Measurements from ENCODE around the gene POU2AF3. TPM values are rescaled to one million over a fixed set of nuclear protein-coding genes. Genes with fewer than 3 reads are reported as not detected.

The POU2AF3 gene
- total and polyA plus RNA-seq, 10 of the 15 experiments (the other 5 are each of a cell fraction or from before 2014, with no cell fraction given) = 0.17 TPM; not detected in 8

GRCh38 chr11:111336062-111336461 lies 37.7 kb downstream of the POU2AF3 start:
- H3K4me2 ChIP-seq (ENCODE audit: control insufficient read depth, insufficient read depth) = no peak overlapping the region

GRCh38 chr11:111336582-111337256 lies 38.4 kb downstream of the POU2AF3 start:
- FAIRE-seq (no peak), ATAC-seq (no peak), DNase-seq (ENCODE audit: low read depth, low spot score) (no peak)
- H3K4me2 ChIP-seq (ENCODE audit: control insufficient read depth, insufficient read depth) = no peak overlapping the region
- RAD21 ChIA-PET (ENCODE audit: unreplicated experiment) = interaction anchor here (0.5 kb wide), 1 partner anchor 86 kb away, joined by 3 read pairs; no protein-coding TSS in a partner anchor
- peaks cover 2% of the 10 kb centered on the region; the same call in 1 of the 3 replicates for H3K9me3 ChIP-seq (replicated peaks; ENCODE audit: control insufficient read depth, insufficient read depth, low read length)
- H4K20me1 ChIP-seq (ENCODE audit: control insufficient read depth, insufficient read depth) = no peaks in the 10 kb centered on the region
- intact Hi-C loops (cut with micrococcal nuclease; ENCODE audit: unreplicated experiment) (no loop called here), in situ Hi-C loops (cut with MboI) (no loop called here)
- SMC1A ChIA-PET (ENCODE audit: uncharacterized antibody, unreplicated experiment) = interaction anchor here (0.5 to 1.5 kb wide), 2 partner anchors 13 to 86 kb away, joined by 3 to 5 read pairs; no protein-coding TSS in a partner anchor
- 88% methylated on average over 2 of the region's 2 CpGs for WGBS (ENCODE audit: insufficient coverage, insufficient replicate concordance, low lambda C conversion rate, missing lambda C conversion rate)
- no peaks in the 10 kb centered on the region for H3K27me3 ChIP-seq (replicated peaks in 1 of 2; ENCODE audit: control insufficient read depth in 2 of 2, insufficient read depth in 2 of 2, low read length in 1 of 2)
- no peak overlapping the region for H3K9ac ChIP-seq (ENCODE audit: control insufficient read depth, insufficient read depth, low read length)
- no peaks in the 10 kb centered on the region for H3K36me3 ChIP-seq (ENCODE audit: control insufficient read depth in 2 of 2, insufficient read depth in 2 of 2, low read length in 1 of 2)
- no peak overlapping the region for H3K4me3 ChIP-seq
- H2AFZ ChIP-seq (ENCODE audit: control insufficient read depth, low read depth, low read length) = no peak overlapping the region
- no peaks in the 10 kb centered on the region for H3K79me2 ChIP-seq (ENCODE audit: control insufficient read depth, insufficient read depth, low read length)
- BruUV-seq (replicated peaks) = no TSS peak
- peaks cover 3% of the 10 kb centered on the region; the same call in 1 of the 2 replicates for H3K4me1 ChIP-seq (ENCODE audit: control insufficient read depth, insufficient read depth, low read length)
- POLR2A ChIA-PET = interaction anchor here (0.6 kb wide), 1 partner anchor 14 kb away, joined by 3 read pairs; no protein-coding TSS in a partner anchor
- no peak overlapping the region for H3K27ac ChIP-seq (ENCODE audit: control insufficient read depth, insufficient read depth)
- CTCF ChIA-PET = interaction anchor here (0.5 to 1.4 kb wide), 2 partner anchors 10 to 1042 kb away, joined by 3 to 5 read pairs; no protein-coding TSS in a partner anchor
- TF ChIP-seq WRNIP1 (IDR thresholded peaks at IDR 0.05; ENCODE audit: borderline replicate concordance, low read depth, low read length) = no peak
- no peak for TF ChIP-seq CEBPB (IDR thresholded peaks at IDR 0.05; ENCODE audit: borderline replicate concordance in 1 of 2, low read depth in 2 of 2, low read length in 2 of 2)
- no peak for TF ChIP-seq ZZZ3 (IDR thresholded peaks at IDR 0.05; ENCODE audit: control insufficient read depth, insufficient read length, low read depth)
- no peak for TF ChIP-seq CHD4 (IDR thresholded peaks at IDR 0.05)
- no peak for TF ChIP-seq TCF7 (IDR thresholded peaks at IDR 0.05; ENCODE audit: borderline replicate concordance)
- no peak for TF ChIP-seq HSF1 (IDR thresholded peaks at IDR 0.05; ENCODE audit: low read depth, low read length)
- no peak for TF ChIP-seq ZNF622 (IDR thresholded peaks at IDR 0.05)
- TF ChIP-seq NR2C2 (IDR thresholded peaks at IDR 0.05; ENCODE audit: borderline replicate concordance, control insufficient read depth, insufficient read length, low read depth) = no peak
- TF ChIP-seq PAX5 (IDR thresholded peaks at IDR 0.05; ENCODE audit: borderline replicate concordance, low read depth, low read length) = no peak
- no peak for TF ChIP-seq ESRRA (IDR thresholded peaks at IDR 0.05; ENCODE audit: low read length)

More at GRCh38 chr11:111336062-111336461, 37.7 kb downstream of the POU2AF3 start:
- DNase-seq (ENCODE audit: low read depth, low spot score) (no peak), ATAC-seq (no peak), FAIRE-seq (no peak)
- Histone ChIP-seq H3K27ac (ENCODE audit: control insufficient read depth, insufficient read depth) (no peak overlapping the region), H3K9me3 (replicated peaks; ENCODE audit: control insufficient read depth, insufficient read depth, low read length) (peaks cover 2% of the 10 kb centered on the region; the same call in 1 of the 3 replicates), H3K36me3 (ENCODE audit: control insufficient read depth in 2 of 2, insufficient read depth in 2 of 2, low read length in 1 of 2) (no peaks in the 10 kb centered on the region), H3K79me2 (ENCODE audit: control insufficient read depth, insufficient read depth, low read length) (no peaks in the 10 kb centered on the region), H2AFZ (ENCODE audit: control insufficient read depth, low read depth, low read length) (no peak overlapping the region), H4K20me1 (ENCODE audit: control insufficient read depth, insufficient read depth) (no peaks in the 10 kb centered on the region), H3K27me3 (replicated peaks in 1 of 2; ENCODE audit: control insufficient read depth in 2 of 2, insufficient read depth in 2 of 2, low read length in 1 of 2) (no peaks in the 10 kb centered on the region), H3K4me1 (ENCODE audit: control insufficient read depth, insufficient read depth, low read length) (peaks cover 3% of the 10 kb centered on the region; the same call in 1 of the 2 replicates), H3K9ac (ENCODE audit: control insufficient read depth, insufficient read depth, low read length) (no peak overlapping the region), H3K4me3 (no peak overlapping the region)
- no TSS peak for BruUV-seq (replicated peaks)
- CTCF ChIA-PET = interaction anchor here (0.6 kb wide), 1 partner anchor 860 kb away, joined by 3 read pairs; no protein-coding TSS in a partner anchor
- POLR2A ChIA-PET = interaction anchor here (0.6 kb wide), 1 partner anchor 15 kb away, joined by 3 read pairs; no protein-coding TSS in a partner anchor
- intact Hi-C loops (cut with micrococcal nuclease; ENCODE audit: unreplicated experiment) (no loop called here), in situ Hi-C loops (cut with MboI) (no loop called here)
- WGBS (ENCODE audit: insufficient coverage, insufficient replicate concordance, low lambda C conversion rate, missing lambda C conversion rate) = 83% methylated on average over 4 of the region's 4 CpGs
- TF ChIP-seq POLR2A (IDR thresholded peaks at IDR 0.05; ENCODE audit: low read depth, low read length) (no peak), JUNB (IDR thresholded peaks at IDR 0.05) (no peak), WRNIP1 (IDR thresholded peaks at IDR 0.05; ENCODE audit: borderline replicate concordance, low read depth, low read length) (no peak), ZZZ3 (IDR thresholded peaks at IDR 0.05; ENCODE audit: control insufficient read depth, insufficient read length, low read depth) (no peak), SPI1 (IDR thresholded peaks at IDR 0.05; ENCODE audit: borderline replicate concordance, insufficient read depth, low read depth, low read length) (no peak), RUNX3 (IDR thresholded peaks at IDR 0.05; ENCODE audit: low read length) (no peak), ZNF217 (IDR thresholded peaks at IDR 0.05) (no peak)
- SMC1A ChIA-PET (ENCODE audit: uncharacterized antibody, unreplicated experiment) = no interaction called here
- RAD21 ChIA-PET (ENCODE audit: unreplicated experiment) = no interaction called here
